Measurements from ENCODE around the gene PHC1.
"Not testable (repeated sequence)": the region's sequence is repeated elsewhere in the genome, so short reads cannot be mapped to it uniquely, and the experiment has no call there.

The PHC1 gene

DNA sequence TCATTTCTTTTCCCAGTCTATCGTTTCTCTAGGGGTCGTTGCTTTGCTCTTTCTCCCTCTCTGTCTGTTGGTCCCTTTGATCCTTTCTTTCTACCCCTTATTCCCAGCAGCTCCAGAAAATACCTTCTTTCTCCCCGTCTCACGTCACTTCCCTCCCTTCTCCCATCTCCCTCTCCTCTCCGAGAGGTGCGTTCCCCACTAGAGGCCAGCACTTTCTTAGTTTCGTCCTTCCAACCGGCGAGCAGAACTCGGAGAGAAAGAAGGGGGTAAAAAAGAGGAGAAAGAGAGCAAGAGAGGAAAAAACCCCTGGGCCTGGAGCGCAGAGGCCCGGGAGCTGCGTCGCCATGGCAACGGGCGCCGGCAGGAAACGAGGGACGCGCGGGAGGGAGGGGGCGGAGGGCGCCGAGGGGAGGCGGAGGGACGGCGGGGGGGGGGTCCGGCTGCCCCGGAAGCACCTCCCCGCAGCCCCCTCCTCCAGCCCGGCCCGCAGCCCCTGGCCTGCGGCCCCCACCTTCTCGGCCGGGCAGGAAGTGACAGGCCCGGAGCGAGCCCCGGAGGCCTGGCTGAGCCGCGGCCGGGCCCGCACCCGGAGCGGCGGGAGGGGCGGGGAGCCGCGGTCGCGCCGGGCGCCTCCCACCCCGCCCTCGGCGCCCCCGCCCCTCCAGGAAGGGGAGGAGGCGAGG is at the start of gene PHC1:
PHC1 (plus strand) TSS at position 477 of the 683 bp plus-strand sequence. CDS start 3,169 bp downstream, outside the sequence.
- H3K36me3 ChIP-seq (ENCODE audit: control insufficient read depth in 2 of 2, insufficient read depth in 2 of 2, low read length in 2 of 2); H3K27me3 ChIP-seq (ENCODE audit: control insufficient read depth in 1 of 2, insufficient read depth in 2 of 2, low read length in 2 of 2); H3K9me3 ChIP-seq (ENCODE audit: control insufficient read depth in 2 of 2, low read length in 2 of 2): not testable (repeated sequence)
- peak within 1 kb of the TSS; percentile 91 for H3K27ac ChIP-seq (ENCODE audit: low read length)
- peaks cover 10% of the 10 kb centered on the region for H3K4me1 ChIP-seq (ENCODE audit: control insufficient read depth, insufficient read depth, low read length)
- peak within 1 kb of the TSS; percentile 79 to 84 for H3K9ac ChIP-seq (ENCODE audit: low read length in 2 of 2)
- peak within 1 kb of the TSS; percentile 87 to 89 for H3K4me3 ChIP-seq (ENCODE audit: low read length in 2 of 2)

DNA sequence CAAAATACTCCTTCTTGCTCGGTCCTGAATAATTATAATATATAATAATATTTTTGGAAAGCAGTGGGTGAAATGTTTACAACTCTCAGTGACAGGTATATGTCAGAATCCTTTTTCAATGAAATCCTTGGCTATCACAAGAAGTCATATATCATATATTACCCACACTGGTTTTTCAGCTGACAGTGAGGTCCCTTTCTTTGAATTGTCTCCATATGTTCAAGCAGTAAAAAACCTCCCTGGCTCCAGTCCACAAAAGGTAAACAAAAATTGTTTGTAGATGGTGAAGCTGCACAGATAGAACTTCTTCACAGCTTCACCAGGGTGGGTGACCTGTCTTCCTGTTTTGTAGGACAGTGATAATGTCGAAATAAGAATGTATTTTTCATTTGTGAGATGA is 47.9 kb upstream of the PHC1 start:
- Histone ChIP-seq H3K9ac (ENCODE audit: low read length in 2 of 2) (no peak overlapping the region), H3K9me3 (ENCODE audit: control insufficient read depth in 2 of 2, low read length in 2 of 2) (no peaks in the 10 kb centered on the region), H3K36me3 (ENCODE audit: control insufficient read depth in 2 of 2, insufficient read depth in 2 of 2, low read length in 2 of 2) (no peaks in the 10 kb centered on the region), H3K4me1 (ENCODE audit: control insufficient read depth, insufficient read depth, low read length) (no peaks in the 10 kb centered on the region), H3K27ac (ENCODE audit: low read length) (no peak overlapping the region), H3K4me3 (ENCODE audit: low read length in 2 of 2) (no peak overlapping the region), H3K27me3 (ENCODE audit: control insufficient read depth in 1 of 2, insufficient read depth in 2 of 2, low read length in 2 of 2) (no peaks in the 10 kb centered on the region)

DNA sequence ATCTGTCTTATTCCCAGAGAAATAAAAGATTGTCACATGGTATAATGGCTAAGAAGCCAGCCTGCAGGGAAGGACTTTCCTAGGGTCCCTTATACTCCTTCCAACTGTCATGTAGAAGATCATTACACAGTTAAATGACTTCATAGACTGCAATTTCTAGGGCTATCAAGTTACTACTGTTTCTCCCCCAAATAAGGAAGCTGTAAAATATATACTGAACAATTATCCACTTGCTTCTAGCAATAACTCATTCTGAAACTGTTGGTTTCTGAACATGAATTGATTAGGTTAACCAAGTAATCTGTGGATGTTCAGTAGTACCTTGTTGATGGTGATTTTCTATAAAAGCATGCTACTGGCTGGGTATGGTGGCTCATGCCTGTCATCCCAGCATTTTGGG is 47.3 kb upstream of the PHC1 start:
- Histone ChIP-seq H3K27me3 (ENCODE audit: control insufficient read depth in 1 of 2, insufficient read depth in 2 of 2, low read length in 2 of 2) (no peaks in the 10 kb centered on the region), H3K36me3 (ENCODE audit: control insufficient read depth in 2 of 2, insufficient read depth in 2 of 2, low read length in 2 of 2) (no peaks in the 10 kb centered on the region), H3K9me3 (ENCODE audit: control insufficient read depth in 2 of 2, low read length in 2 of 2) (no peaks in the 10 kb centered on the region), H3K9ac (ENCODE audit: low read length in 2 of 2) (no peak overlapping the region), H3K4me1 (ENCODE audit: control insufficient read depth, insufficient read depth, low read length) (no peaks in the 10 kb centered on the region), H3K27ac (ENCODE audit: low read length) (no peak overlapping the region), H3K4me3 (ENCODE audit: low read length in 2 of 2) (no peak overlapping the region)

DNA sequence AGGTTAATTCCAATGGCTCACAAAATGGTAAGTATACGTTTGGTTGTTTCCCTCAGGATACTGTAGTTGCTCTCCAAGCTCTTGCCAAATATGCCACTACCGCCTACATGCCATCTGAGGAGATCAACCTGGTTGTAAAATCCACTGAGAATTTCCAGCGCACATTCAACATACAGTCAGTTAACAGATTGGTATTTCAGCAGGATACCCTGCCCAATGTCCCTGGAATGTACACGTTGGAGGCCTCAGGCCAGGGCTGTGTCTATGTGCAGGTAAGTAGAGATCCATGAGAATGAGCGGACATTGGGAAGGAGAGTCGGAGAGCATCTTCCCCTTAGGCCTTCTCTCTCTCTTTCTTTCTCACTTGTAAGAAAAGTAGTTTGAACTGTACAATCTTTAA is 46.5 kb upstream of the PHC1 start:
- no peaks in the 10 kb centered on the region for H3K4me1 ChIP-seq (ENCODE audit: control insufficient read depth, insufficient read depth, low read length)
- H3K27ac ChIP-seq (ENCODE audit: low read length): no peak overlapping the region
- H3K4me3 ChIP-seq (ENCODE audit: low read length in 2 of 2): no peak overlapping the region
- no peaks in the 10 kb centered on the region for H3K9me3 ChIP-seq (ENCODE audit: control insufficient read depth in 2 of 2, low read length in 2 of 2)
- no peaks in the 10 kb centered on the region for H3K36me3 ChIP-seq (ENCODE audit: control insufficient read depth in 2 of 2, insufficient read depth in 2 of 2, low read length in 2 of 2)
- no peak overlapping the region for H3K9ac ChIP-seq (ENCODE audit: low read length in 2 of 2)
- no peaks in the 10 kb centered on the region for H3K27me3 ChIP-seq (ENCODE audit: control insufficient read depth in 1 of 2, insufficient read depth in 2 of 2, low read length in 2 of 2)

DNA sequence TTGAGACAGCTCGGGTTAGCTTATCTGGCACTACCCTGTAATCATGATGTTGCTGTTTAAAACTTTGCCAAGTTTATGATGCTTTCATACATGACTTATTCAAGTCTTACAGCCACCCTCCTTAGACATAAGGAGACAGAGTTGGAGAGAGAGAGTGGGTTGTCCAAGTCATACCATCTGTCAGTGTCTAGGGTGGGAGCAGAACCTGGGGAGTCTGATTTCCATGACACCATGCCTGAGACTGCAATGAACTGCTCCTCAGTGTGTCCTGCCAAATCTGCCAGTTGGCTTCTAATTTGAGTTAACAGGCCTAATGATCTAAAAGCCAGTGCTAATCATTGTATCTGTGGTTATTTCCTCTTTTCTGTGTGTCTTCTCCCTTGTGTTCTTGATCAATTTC is 43.7 kb upstream of the PHC1 start:
- Histone ChIP-seq H3K4me3 (ENCODE audit: low read length in 2 of 2) (no peak overlapping the region), H3K9me3 (ENCODE audit: control insufficient read depth in 2 of 2, low read length in 2 of 2) (no peaks in the 10 kb centered on the region), H3K27me3 (ENCODE audit: control insufficient read depth in 1 of 2, insufficient read depth in 2 of 2, low read length in 2 of 2) (no peaks in the 10 kb centered on the region), H3K4me1 (ENCODE audit: control insufficient read depth, insufficient read depth, low read length) (no peaks in the 10 kb centered on the region), H3K9ac (ENCODE audit: low read length in 2 of 2) (no peak overlapping the region), H3K36me3 (ENCODE audit: control insufficient read depth in 2 of 2, insufficient read depth in 2 of 2, low read length in 2 of 2) (no peaks in the 10 kb centered on the region), H3K27ac (ENCODE audit: low read length) (no peak overlapping the region)

DNA sequence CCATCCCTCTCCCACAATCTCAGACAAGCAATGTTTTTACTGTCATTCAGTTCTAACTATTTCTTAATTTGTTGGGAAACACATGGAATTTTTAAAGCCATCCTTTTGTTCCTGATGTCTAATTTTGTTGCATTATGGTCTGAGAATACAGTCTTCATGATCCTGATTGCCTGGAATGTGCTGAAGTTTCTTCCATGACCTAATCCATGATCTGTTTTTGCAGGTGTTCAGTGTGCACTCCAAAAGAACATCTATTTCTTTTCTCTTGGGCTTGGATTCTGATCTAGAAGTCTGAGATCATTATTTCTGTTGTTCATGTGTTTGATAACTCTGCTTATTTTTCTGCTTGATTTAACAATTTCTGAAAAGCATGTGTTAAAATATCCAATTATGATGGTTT is 43.2 kb upstream of the PHC1 start:
- H3K36me3 ChIP-seq (ENCODE audit: control insufficient read depth in 2 of 2, insufficient read depth in 2 of 2, low read length in 2 of 2): no peaks in the 10 kb centered on the region
- no peaks in the 10 kb centered on the region for H3K4me1 ChIP-seq (ENCODE audit: control insufficient read depth, insufficient read depth, low read length)
- H3K27ac ChIP-seq (ENCODE audit: low read length): no peak overlapping the region
- H3K9ac ChIP-seq (ENCODE audit: low read length in 2 of 2): no peak overlapping the region
- no peaks in the 10 kb centered on the region for H3K9me3 ChIP-seq (ENCODE audit: control insufficient read depth in 2 of 2, low read length in 2 of 2)
- H3K27me3 ChIP-seq (ENCODE audit: control insufficient read depth in 1 of 2, insufficient read depth in 2 of 2, low read length in 2 of 2): no peaks in the 10 kb centered on the region
- no peak overlapping the region for H3K4me3 ChIP-seq (ENCODE audit: low read length in 2 of 2)

DNA sequence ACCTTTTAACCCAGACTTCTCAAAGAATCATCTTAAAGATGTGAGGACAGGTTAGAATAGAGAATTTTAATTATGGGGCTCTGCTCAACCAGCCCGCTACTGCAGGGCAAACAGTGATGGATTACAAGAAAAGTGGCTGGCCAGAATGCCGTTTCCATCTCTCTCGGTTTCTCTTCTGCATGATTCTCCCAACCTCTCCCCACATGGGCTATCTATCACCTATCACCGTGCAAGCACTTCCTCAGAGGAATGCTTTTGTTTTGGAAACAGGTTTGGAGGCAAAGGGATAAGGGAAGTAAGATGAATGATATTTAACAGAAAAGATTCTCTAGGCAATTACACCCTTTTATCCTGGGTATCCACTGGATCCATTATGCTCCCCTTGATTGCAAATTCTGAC is 37.4 kb upstream of the PHC1 start:
- Histone ChIP-seq H3K27ac (ENCODE audit: low read length) (no peak overlapping the region), H3K4me3 (ENCODE audit: low read length in 2 of 2) (no peak overlapping the region), H3K4me1 (ENCODE audit: control insufficient read depth, insufficient read depth, low read length) (no peaks in the 10 kb centered on the region), H3K9ac (ENCODE audit: low read length in 2 of 2) (no peak overlapping the region), H3K27me3 (ENCODE audit: control insufficient read depth in 1 of 2, insufficient read depth in 2 of 2, low read length in 2 of 2) (no peaks in the 10 kb centered on the region), H3K9me3 (ENCODE audit: control insufficient read depth in 2 of 2, low read length in 2 of 2) (no peaks in the 10 kb centered on the region), H3K36me3 (ENCODE audit: control insufficient read depth in 2 of 2, insufficient read depth in 2 of 2, low read length in 2 of 2) (no peaks in the 10 kb centered on the region)

DNA sequence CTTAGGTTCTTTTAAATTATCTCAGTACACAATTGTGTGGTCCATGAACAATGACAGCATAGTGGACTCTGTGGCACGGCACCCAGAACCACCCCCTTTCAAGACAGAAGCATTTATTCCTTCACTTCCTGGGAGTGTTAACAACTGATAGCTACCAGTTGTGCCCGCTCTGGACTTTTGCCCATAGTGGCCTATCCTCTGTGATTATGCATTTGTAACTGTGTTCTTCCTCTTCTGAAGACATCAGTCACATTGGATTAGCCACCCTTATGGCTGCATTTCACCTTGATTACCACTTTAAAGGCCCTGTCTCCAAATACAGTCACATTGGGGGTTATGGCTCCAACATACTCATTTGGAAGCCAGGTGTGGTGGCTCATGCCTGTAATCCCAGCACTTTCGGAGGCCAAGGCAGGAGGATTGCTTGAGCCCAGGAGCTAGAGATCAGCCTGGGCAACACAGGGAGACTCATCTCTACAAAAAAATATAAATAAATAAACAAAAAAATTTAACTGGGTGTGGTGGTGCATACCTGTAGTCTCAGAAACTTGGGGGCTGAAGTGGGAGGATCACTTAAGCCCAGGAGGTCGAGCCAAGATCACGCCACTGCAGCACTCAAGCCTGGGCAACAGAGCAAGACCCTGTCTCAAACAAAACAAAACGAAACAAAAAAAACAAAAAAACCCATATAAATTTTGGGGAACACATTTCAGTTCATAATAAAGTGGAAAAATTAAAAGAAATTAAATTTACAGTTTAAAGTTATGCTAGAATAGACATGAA is 27.6 kb upstream of the PHC1 start:
- H3K27ac ChIP-seq (ENCODE audit: low read length): no peak overlapping the region
- H3K4me1 ChIP-seq (ENCODE audit: control insufficient read depth, insufficient read depth, low read length): no peaks in the 10 kb centered on the region
- H3K4me3 ChIP-seq (ENCODE audit: low read length in 2 of 2): no peak overlapping the region
- H3K36me3 ChIP-seq (ENCODE audit: control insufficient read depth in 2 of 2, insufficient read depth in 2 of 2, low read length in 2 of 2): no peaks in the 10 kb centered on the region
- no peaks in the 10 kb centered on the region for H3K27me3 ChIP-seq (ENCODE audit: control insufficient read depth in 1 of 2, insufficient read depth in 2 of 2, low read length in 2 of 2)
- no peaks in the 10 kb centered on the region for H3K9me3 ChIP-seq (ENCODE audit: control insufficient read depth in 2 of 2, low read length in 2 of 2)
- no peak overlapping the region for H3K9ac ChIP-seq (ENCODE audit: low read length in 2 of 2)

DNA sequence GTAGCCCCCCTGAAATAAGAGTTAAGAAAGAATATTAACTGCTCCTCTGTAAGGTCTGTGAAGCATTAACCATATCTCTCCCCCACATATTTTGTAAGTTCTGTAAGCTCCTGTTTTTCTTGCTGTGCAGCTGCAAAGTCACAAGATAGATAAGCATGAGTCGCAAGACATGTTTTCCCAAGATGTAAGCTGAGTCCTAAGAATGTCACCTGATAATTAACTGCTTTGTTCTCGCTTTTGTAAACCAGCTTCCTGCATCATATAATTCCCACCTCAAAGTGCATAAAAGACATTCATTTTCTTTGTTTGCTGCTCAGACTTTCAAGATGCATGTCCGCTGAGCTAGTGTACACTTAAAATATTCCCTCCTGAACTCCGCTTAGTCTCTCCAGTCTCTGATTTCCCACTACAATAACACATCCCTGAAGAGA is 27.0 kb upstream of the PHC1 start:
- no peaks in the 10 kb centered on the region for H3K36me3 ChIP-seq (ENCODE audit: control insufficient read depth in 2 of 2, insufficient read depth in 2 of 2, low read length in 2 of 2)
- no peaks in the 10 kb centered on the region for H3K9me3 ChIP-seq (ENCODE audit: control insufficient read depth in 2 of 2, low read length in 2 of 2)
- H3K27ac ChIP-seq (ENCODE audit: low read length): no peak overlapping the region
- no peaks in the 10 kb centered on the region for H3K4me1 ChIP-seq (ENCODE audit: control insufficient read depth, insufficient read depth, low read length)
- H3K4me3 ChIP-seq (ENCODE audit: low read length in 2 of 2): no peak overlapping the region
- no peak overlapping the region for H3K9ac ChIP-seq (ENCODE audit: low read length in 2 of 2)
- no peaks in the 10 kb centered on the region for H3K27me3 ChIP-seq (ENCODE audit: control insufficient read depth in 1 of 2, insufficient read depth in 2 of 2, low read length in 2 of 2)

DNA sequence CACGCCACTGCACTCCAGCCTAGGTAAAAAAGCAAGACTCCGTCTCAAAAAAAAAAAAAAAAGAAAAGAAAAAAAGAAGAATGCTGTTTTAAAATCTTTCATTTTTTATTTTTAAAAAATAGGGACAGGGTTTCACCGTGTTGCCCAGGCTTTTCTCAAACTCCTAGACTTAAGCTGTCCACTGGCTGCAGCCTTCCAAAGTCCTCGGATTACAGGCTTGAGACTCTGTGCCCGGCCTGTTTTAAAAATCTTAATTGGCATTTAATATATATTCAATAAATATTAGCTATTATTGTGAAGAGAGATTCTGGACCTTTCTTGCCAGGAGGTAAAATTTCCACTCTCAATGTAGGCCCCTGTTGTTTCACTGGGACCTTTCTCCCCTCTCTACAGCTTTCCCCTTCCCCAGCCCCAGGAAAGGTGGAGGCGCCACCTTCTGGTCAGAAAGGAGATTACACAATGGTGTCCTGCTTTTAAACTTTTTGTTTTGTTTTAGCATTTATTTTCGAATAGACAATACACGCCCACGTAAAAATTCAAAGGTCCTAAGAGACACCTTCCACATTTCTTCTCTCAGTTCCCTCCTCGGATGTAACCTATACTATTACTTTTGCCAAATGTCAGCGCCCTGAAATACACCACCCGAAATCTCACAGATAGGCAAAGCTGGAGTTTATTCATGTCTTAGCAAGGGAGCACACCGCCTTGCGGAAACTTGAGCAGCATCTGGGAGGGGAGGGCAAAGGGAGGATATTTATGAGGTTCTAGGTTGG is 23.8 kb upstream of the PHC1 start:
- Histone ChIP-seq H3K36me3 (ENCODE audit: control insufficient read depth in 2 of 2, insufficient read depth in 2 of 2, low read length in 2 of 2) (no peaks in the 10 kb centered on the region), H3K27ac (ENCODE audit: low read length) (no peak overlapping the region), H3K4me1 (ENCODE audit: control insufficient read depth, insufficient read depth, low read length) (no peaks in the 10 kb centered on the region), H3K4me3 (ENCODE audit: low read length in 2 of 2) (peak overlapping the region; percentile 81 to 95), H3K27me3 (ENCODE audit: control insufficient read depth in 1 of 2, insufficient read depth in 2 of 2, low read length in 2 of 2) (no peaks in the 10 kb centered on the region), H3K9me3 (ENCODE audit: control insufficient read depth in 2 of 2, low read length in 2 of 2) (no peaks in the 10 kb centered on the region), H3K9ac (ENCODE audit: low read length in 2 of 2) (peak overlapping the region; percentile 8 to 69)
